GM10266 (cell line): ENCODE measurements around the gene CCDC40.
A peak's percentile ranks its signal among the peaks of the same experiment; 100 is the strongest.
"Not testable (repeated sequence)": the region's sequence is repeated elsewhere in the genome, so short reads cannot be mapped to it uniquely, and the experiment has no call there.

Experiments used
- DNase-seq: peaks from one replicate; pipeline ENCODE4 v3.0.0; 2012; ENCODE audit errors: extremely low spot score
- TF ChIP-seq, protein P1 (sequence below): IDR thresholded peaks from 2 replicates; pipeline ENCODE4 v1.5.1; 2012; ENCODE audit warnings: mild to moderate bottlenecking, low read depth; ENCODE audit not compliant: control insufficient read depth, insufficient read depth; ENCODE audit errors: missing control alignments

The CCDC40 gene

GRCh38 chr17:79990051-79990592 lies 46.3 kb upstream of the CCDC40 start:
- DNase-seq: no peak
- TF ChIP-seq, protein P1, sequence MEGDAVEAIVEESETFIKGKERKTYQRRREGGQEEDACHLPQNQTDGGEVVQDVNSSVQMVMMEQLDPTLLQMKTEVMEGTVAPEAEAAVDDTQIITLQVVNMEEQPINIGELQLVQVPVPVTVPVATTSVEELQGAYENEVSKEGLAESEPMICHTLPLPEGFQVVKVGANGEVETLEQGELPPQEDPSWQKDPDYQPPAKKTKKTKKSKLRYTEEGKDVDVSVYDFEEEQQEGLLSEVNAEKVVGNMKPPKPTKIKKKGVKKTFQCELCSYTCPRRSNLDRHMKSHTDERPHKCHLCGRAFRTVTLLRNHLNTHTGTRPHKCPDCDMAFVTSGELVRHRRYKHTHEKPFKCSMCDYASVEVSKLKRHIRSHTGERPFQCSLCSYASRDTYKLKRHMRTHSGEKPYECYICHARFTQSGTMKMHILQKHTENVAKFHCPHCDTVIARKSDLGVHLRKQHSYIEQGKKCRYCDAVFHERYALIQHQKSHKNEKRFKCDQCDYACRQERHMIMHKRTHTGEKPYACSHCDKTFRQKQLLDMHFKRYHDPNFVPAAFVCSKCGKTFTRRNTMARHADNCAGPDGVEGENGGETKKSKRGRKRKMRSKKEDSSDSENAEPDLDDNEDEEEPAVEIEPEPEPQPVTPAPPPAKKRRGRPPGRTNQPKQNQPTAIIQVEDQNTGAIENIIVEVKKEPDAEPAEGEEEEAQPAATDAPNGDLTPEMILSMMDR: no peak

GRCh38 chr17:79990704-79991103 lies 45.7 kb upstream of the CCDC40 start:
- DNase-seq: no peak
- TF ChIP-seq, protein P1: no peak

GRCh38 chr17:79991140-79991923 lies 45.1 kb upstream of the CCDC40 start:
- TF ChIP-seq, protein P1: peak; percentile 71
- peak; percentile 78 for DNase-seq

- DNase-seq: no peak
- TF ChIP-seq, protein P1: no peak
Observed at GRCh38 chr17:79991924-79992648, 44.4 kb upstream of the CCDC40 start.

GRCh38 chr17:79992649-79993389 lies 43.6 kb upstream of the CCDC40 start:
- DNase-seq: no peak
- TF ChIP-seq, protein P1: no peak

DNA sequence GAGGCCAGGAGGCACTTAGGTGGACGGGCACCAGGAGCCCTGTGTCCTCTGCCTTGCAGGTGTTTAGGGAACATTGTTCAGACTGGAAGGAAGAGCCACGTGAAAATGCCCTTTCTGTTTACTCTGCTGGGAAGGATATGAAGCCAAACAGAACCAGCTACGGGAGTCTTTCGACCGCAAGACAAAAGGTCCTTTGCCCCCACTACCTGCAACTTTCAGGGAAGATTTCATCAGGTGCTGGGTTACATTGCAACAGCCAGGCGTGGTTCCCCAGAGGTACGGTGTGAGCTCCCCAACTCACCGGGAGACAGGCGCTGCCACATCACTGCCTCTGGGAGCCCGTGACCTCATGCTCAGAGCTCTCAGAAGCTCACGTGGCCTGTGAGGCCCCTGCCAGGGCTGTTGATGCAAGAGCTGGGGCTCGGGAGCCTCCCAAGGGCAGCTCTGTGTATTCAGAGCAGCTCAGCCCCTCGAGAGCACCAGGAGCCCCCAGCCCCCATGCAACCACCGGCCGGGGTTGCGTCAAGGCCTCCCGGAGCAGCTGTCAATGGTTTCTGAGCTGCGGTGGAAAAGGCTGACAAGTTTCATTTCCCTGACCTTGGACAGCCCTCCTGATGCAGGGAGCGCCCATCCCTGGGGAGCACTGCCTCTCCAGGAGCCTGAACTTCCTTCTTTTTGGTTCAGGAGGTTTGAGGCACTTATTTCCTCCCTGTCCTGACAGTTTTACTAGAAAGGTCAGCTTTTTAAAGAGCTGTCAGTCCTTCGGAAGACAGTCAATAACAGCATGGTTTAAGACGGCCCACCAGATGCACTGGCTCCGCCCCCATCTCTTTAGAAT lies 42.8 kb upstream of the CCDC40 start:
- peak; percentile 68 for DNase-seq
- TF ChIP-seq, protein P1: no peak

- not testable (repeated sequence) for DNase-seq
Observed at GRCh38 chr17:79994228-79994569, 42.2 kb upstream of the CCDC40 start.
